ENCODE data around the gene LGR6.

The LGR6 gene

DNA sequence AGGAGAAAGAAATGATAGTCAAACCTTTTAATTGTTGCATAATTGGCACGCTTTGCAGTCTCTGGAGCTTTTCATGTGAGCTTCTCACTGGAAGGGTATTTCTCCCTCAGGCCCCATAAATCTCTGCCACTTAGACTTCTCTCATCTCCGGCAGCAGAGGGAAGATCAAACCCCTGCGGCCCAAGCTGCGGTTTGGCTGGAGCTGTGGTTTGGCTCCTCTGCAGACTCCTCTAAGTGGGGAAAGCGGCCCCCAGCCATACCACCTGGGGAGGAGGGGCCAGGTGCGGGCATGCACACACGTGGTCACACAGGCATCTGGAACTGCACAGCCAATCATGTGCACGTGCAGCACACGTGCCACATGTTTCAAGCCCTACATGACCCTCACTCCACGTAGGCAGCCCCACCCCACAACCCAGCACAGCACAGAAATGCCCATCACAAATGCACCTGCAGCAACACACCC, 89.8 kb downstream of the LGR6 start:
- Mint-ChIP-seq H3K4me3 (no peak overlapping the region), H3K9me3 (no peaks in the 10 kb centered on the region), H3K4me1 (peaks cover 11% of the 10 kb centered on the region), H3K27me3 (no peaks in the 10 kb centered on the region), H3K27ac (no peak overlapping the region), H3K36me3 (no peaks in the 10 kb centered on the region)

DNA sequence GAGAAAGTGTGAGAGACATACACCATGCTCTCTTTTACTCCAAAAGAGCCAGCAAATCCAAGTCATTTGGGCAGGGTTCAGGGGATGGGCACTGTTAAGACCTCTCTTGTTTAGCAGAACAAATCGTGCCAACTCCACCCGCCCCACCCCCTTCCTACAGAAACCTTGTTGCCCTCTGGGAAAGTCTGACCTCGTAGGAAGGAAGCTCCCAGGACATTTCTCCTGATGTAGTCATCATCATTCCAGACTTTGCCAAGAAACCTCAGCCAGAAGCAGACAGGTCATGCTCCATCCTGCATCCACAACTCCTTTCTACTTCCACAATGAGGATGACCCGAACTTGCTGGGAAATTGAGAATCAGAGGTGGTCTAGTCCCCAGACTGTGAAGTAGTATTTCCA, 90.4 kb downstream of the LGR6 start:
- Mint-ChIP-seq H3K9me3 (no peaks in the 10 kb centered on the region), H3K4me1 (peaks cover 11% of the 10 kb centered on the region), H3K36me3 (no peaks in the 10 kb centered on the region), H3K4me3 (no peak overlapping the region), H3K27me3 (no peaks in the 10 kb centered on the region), H3K27ac (no peak overlapping the region)

- H3K27ac Mint-ChIP-seq: no peak overlapping the region
- H3K27me3 Mint-ChIP-seq: no peaks in the 10 kb centered on the region
- H3K4me1 Mint-ChIP-seq: peaks cover 11% of the 10 kb centered on the region
- H3K9me3 Mint-ChIP-seq: no peaks in the 10 kb centered on the region
- H3K4me3 Mint-ChIP-seq: no peak overlapping the region
- H3K36me3 Mint-ChIP-seq: no peaks in the 10 kb centered on the region
Measured at GRCh38 chr1:202285908-202286307, 92.3 kb downstream of the LGR6 start.

DNA sequence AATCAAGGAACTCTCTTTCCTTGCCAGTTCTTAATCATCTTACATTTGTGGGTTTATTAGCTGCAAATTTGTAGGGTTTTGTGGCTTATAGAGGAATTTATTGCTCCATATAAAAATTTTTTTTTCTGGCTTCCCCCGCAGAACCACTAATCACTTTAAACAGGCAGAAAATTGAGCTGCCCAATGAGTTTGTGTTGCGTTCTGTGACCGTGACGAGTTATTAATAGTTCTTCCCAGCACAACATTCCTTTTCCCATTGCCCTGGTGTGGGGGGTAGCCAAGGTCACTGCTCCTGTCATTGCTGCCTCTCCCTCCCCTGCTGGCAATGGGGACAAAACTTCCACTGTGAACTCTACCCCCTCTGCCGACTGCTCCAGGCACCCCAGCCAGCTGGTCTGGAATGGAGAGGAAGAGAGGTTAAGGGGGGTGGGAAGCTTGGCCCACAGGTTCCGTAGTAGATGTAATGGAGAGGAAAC, 93.1 kb downstream of the LGR6 start:
- H3K4me3 Mint-ChIP-seq: no peak overlapping the region

DNA sequence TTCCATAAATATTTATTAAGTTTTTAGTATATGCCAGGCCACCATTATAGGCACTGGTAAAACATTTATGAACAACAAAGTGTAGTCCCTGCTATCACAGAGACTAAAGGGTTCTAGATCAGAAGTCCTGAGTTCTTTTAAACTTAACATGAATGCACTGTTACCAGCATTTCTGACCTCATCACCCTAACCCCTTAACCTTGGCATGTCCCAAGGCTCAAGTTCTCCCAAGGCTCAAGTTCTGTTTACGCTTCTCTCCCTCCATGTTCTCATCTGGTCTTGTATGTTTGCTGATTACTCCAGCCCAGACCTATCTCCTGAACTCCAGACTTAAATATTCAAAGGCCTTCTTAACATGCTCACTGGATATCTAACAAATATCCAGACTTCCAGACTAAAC, 93.6 kb downstream of the LGR6 start:
- Mint-ChIP-seq H3K27me3 (no peaks in the 10 kb centered on the region), H3K4me1 (peaks cover 11% of the 10 kb centered on the region), H3K9me3 (no peaks in the 10 kb centered on the region), H3K27ac (no peak overlapping the region), H3K36me3 (no peaks in the 10 kb centered on the region), H3K4me3 (no peak overlapping the region)

More for the DNA sequence above, 93.1 kb downstream of the LGR6 start:
- H3K27ac Mint-ChIP-seq: no peak overlapping the region
- no peaks in the 10 kb centered on the region for H3K9me3 Mint-ChIP-seq
- peaks cover 11% of the 10 kb centered on the region for H3K4me1 Mint-ChIP-seq
- H3K36me3 Mint-ChIP-seq: no peaks in the 10 kb centered on the region
- no peaks in the 10 kb centered on the region for H3K27me3 Mint-ChIP-seq

- no peaks in the 10 kb centered on the region for H3K9me3 Mint-ChIP-seq
- H3K36me3 Mint-ChIP-seq: no peaks in the 10 kb centered on the region
- peaks cover 8% of the 10 kb centered on the region for H3K4me1 Mint-ChIP-seq
- H3K27ac Mint-ChIP-seq: no peak overlapping the region
- H3K4me3 Mint-ChIP-seq: no peak overlapping the region
- no peaks in the 10 kb centered on the region for H3K27me3 Mint-ChIP-seq
Measured at GRCh38 chr1:202288177-202288576, 94.6 kb downstream of the LGR6 start.

GRCh38 chr1:202289009-202289408, 95.4 kb downstream of the LGR6 start:
- no peak overlapping the region for H3K27ac Mint-ChIP-seq
- H3K9me3 Mint-ChIP-seq: no peaks in the 10 kb centered on the region
- H3K4me3 Mint-ChIP-seq: no peak overlapping the region
- H3K27me3 Mint-ChIP-seq: no peaks in the 10 kb centered on the region
- H3K36me3 Mint-ChIP-seq: no peaks in the 10 kb centered on the region
- H3K4me1 Mint-ChIP-seq: peaks cover 2% of the 10 kb centered on the region

GRCh38 chr1:202291001-202291400, 97.4 kb downstream of the LGR6 start:
- Mint-ChIP-seq H3K4me1 (peaks cover 18% of the 10 kb centered on the region), H3K27me3 (no peaks in the 10 kb centered on the region), H3K36me3 (no peaks in the 10 kb centered on the region), H3K27ac (no peak overlapping the region), H3K9me3 (no peaks in the 10 kb centered on the region), H3K4me3 (no peak overlapping the region)

- Mint-ChIP-seq H3K9me3 (no peaks in the 10 kb centered on the region), H3K4me3 (no peak overlapping the region), H3K36me3 (no peaks in the 10 kb centered on the region), H3K4me1 (peaks cover 24% of the 10 kb centered on the region), H3K27me3 (no peaks in the 10 kb centered on the region), H3K27ac (no peak overlapping the region)
Measured at GRCh38 chr1:202291961-202292712, 98.5 kb downstream of the LGR6 start.

DNA sequence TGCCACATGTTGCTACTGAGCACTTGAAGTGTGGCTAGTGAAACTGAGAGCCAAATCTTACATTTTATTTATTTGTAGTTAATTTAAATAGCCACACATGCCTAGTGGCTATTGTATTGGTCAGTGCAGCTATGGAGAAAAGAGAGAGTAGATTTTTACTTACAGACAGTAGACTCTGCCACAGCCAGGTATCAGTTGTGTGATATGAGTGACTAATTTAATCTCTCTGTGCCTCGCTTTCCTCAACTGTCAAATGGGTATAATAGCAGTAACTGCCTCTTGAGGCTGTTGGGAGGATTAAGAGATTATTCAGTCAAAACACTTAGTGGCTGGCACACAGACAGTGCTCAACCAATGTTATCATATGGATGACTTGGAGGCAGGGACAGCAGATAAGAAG, 99.2 kb downstream of the LGR6 start:
- no peaks in the 10 kb centered on the region for H3K27me3 Mint-ChIP-seq
- no peak overlapping the region for H3K4me3 Mint-ChIP-seq
- no peak overlapping the region for H3K27ac Mint-ChIP-seq
- H3K9me3 Mint-ChIP-seq: no peaks in the 10 kb centered on the region
- no peaks in the 10 kb centered on the region for H3K36me3 Mint-ChIP-seq
- peaks cover 24% of the 10 kb centered on the region for H3K4me1 Mint-ChIP-seq

DNA sequence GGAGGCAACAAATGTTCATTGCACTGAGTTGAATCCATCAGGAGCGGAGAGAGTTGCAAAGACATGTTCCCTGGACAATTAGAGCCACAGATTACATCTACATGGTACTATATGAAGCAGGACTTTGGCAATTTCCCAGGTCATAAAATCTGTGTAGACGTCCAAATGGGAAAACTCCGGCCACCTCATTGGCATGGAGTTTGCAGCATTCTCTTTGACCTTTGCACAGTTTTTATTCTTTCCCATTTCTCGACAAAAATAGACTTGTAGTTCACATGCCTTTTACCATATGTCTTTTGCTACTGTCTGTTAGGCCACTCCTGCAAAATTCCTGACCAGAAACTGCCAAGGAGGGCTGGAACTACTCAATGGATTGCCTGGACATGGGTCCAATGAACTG, 100.0 kb downstream of the LGR6 start:
- H3K4me3 Mint-ChIP-seq: no peak overlapping the region
- H3K4me1 Mint-ChIP-seq: peaks cover 24% of the 10 kb centered on the region
- H3K9me3 Mint-ChIP-seq: no peaks in the 10 kb centered on the region
- no peaks in the 10 kb centered on the region for H3K36me3 Mint-ChIP-seq
- H3K27ac Mint-ChIP-seq: no peak overlapping the region
- H3K27me3 Mint-ChIP-seq: no peaks in the 10 kb centered on the region

DNA sequence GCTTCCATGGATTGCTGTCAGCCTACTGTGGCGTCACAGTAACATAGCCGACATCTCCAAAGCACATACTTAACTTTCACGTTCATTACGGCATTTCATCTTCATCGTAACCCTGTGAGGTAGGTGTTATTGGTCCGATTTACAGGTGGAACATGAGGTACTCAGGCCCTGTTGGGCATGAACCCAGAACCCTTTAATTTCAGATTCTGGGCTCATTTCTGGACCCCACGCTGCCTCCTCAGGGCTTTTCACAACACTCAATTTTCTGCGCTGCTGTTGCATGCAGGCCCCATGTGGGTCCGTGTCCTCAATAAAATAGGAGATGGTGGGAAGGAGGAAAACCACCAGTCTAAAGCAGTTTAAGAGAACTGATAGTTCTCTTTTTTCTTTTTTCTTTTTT, 108.6 kb downstream of the LGR6 start:
- H3K27ac Mint-ChIP-seq: no peak overlapping the region
- no peaks in the 10 kb centered on the region for H3K36me3 Mint-ChIP-seq
- no peaks in the 10 kb centered on the region for H3K4me1 Mint-ChIP-seq
- H3K4me3 Mint-ChIP-seq: no peak overlapping the region
- no peaks in the 10 kb centered on the region for H3K27me3 Mint-ChIP-seq
- no peaks in the 10 kb centered on the region for H3K9me3 Mint-ChIP-seq

DNA sequence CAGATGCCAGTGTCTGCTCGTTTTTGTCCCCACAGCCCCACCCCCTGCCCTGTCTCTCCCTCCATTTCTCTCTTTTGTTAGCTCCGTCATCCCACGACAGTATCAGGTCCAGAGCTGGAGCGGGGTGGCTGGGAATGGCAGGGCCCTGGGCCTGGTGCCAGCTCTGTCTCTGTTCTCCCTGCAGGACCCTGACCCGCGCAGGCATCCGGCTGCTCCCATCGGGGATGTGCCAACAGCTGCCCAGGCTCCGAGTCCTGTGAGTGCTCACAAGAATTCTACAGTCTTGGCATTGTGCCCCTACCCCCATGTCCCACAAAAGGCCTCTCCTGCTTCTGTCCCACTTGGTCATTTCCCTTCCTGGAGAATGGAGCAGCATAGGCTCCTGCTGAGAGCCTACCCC, 110.8 kb downstream of the LGR6 start:
- no peaks in the 10 kb centered on the region for H3K9me3 Mint-ChIP-seq
- no peak overlapping the region for H3K4me3 Mint-ChIP-seq
- no peaks in the 10 kb centered on the region for H3K4me1 Mint-ChIP-seq
- no peaks in the 10 kb centered on the region for H3K27me3 Mint-ChIP-seq
- no peaks in the 10 kb centered on the region for H3K36me3 Mint-ChIP-seq
- H3K27ac Mint-ChIP-seq: no peak overlapping the region

DNA sequence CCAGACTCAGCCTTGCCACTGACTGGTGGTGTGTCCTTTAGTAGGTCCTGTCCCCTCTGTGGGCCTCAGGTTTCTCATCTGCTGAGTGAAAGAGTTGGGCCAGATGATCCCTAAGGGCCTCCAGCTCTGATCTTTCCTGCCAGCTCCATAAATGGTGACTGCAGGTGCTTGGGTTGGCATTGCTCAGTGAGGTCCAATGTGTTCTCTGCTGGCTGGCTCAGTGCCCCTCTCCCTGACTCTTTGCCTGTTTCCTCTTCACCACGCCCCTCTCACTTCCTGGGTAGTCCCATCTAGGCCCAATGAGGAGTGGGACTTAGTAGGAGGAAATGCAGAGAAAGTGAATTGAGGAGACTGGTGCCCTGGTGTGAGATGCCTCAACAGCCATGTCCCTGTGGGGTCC, 111.6 kb downstream of the LGR6 start:
- no peaks in the 10 kb centered on the region for H3K9me3 Mint-ChIP-seq
- H3K27ac Mint-ChIP-seq: no peak overlapping the region
- no peaks in the 10 kb centered on the region for H3K36me3 Mint-ChIP-seq
- H3K4me3 Mint-ChIP-seq: no peak overlapping the region
- no peaks in the 10 kb centered on the region for H3K4me1 Mint-ChIP-seq
- no peaks in the 10 kb centered on the region for H3K27me3 Mint-ChIP-seq

- Mint-ChIP-seq H3K27me3 (no peaks in the 10 kb centered on the region), H3K36me3 (no peaks in the 10 kb centered on the region), H3K27ac (no peak overlapping the region), H3K4me1 (no peaks in the 10 kb centered on the region), H3K4me3 (no peak overlapping the region), H3K9me3 (no peaks in the 10 kb centered on the region)
Measured at GRCh38 chr1:202306535-202307345, 113.1 kb downstream of the LGR6 start.

DNA sequence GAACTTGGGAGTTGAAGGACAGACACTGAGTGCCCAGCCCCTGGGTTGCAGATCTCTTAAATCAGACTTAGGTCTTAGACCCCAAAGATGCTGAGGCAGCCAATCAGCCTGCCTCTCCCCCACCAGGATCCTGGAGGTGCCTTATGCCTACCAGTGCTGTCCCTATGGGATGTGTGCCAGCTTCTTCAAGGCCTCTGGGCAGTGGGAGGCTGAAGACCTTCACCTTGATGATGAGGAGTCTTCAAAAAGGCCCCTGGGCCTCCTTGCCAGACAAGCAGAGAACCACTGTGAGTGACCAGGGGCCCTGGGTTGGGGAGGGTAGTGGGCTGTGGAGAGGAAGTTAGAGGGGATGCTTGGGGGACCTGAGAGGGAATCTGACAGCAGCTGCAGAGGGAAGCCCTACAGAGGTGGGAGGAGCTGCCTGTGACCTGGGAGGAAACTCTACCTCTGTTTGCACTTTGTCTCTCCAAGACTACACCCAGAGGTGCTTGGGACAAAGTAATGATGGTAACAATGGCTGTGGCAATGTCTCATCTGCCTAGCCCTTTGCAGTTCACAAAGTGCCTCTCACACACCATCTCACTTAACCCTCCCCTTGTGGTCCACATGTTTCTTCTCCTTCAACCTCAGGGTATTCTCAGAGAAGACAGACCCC, 116.6 kb downstream of the LGR6 start:
- H3K4me1 Mint-ChIP-seq: no peaks in the 10 kb centered on the region
- no peak overlapping the region for H3K4me3 Mint-ChIP-seq
- H3K36me3 Mint-ChIP-seq: no peaks in the 10 kb centered on the region
- H3K27me3 Mint-ChIP-seq: no peaks in the 10 kb centered on the region
- H3K27ac Mint-ChIP-seq: no peak overlapping the region
- H3K9me3 Mint-ChIP-seq: no peaks in the 10 kb centered on the region
